ENCODE results near the gene PGP.

DNA sequence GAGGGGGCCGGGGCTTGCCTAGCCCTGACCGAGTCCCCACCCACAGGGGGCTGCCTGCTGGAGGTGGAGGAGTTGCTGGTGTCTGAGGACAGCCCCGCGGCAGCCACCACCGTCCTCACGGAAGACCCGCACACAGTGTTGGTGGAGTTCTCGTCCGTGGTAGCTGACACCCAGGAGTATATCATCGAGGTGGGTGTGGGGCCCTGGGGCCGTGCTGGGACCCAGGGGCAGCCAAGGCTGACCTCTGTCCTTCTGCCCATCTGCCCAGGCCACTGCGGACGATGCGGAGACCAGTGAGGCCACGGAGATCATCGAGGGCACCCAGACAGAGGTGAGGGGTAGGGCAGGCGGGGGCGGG lies 20.2 kb upstream of the PGP start:
- TF ChIP-seq, protein P1, sequence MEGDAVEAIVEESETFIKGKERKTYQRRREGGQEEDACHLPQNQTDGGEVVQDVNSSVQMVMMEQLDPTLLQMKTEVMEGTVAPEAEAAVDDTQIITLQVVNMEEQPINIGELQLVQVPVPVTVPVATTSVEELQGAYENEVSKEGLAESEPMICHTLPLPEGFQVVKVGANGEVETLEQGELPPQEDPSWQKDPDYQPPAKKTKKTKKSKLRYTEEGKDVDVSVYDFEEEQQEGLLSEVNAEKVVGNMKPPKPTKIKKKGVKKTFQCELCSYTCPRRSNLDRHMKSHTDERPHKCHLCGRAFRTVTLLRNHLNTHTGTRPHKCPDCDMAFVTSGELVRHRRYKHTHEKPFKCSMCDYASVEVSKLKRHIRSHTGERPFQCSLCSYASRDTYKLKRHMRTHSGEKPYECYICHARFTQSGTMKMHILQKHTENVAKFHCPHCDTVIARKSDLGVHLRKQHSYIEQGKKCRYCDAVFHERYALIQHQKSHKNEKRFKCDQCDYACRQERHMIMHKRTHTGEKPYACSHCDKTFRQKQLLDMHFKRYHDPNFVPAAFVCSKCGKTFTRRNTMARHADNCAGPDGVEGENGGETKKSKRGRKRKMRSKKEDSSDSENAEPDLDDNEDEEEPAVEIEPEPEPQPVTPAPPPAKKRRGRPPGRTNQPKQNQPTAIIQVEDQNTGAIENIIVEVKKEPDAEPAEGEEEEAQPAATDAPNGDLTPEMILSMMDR (conservative IDR thresholded peaks at IDR 0.05 in 1 of 2, IDR thresholded peaks at IDR 0.05 in 1 of 2; ENCODE audit: extremely low read depth in 1 of 2, insufficient read depth in 1 of 2, low read depth in 1 of 2, low read length in 2 of 2): no peak
- no peak for TF ChIP-seq EZH2 (IDR thresholded peaks at IDR 0.05; ENCODE audit: borderline replicate concordance, low read length)

Data from mammary epithelial cell (primary cell).